ENCODE measurements around the gene TCP11L2.

- TF ChIP-seq POLR2AphosphoS5 (IDR thresholded peaks at IDR 0.05; ENCODE audit: borderline replicate concordance, low read depth, low read length) (no peak), FOXP2 (optimal IDR thresholded peaks at IDR 0.05; ENCODE audit: control extremely low read depth, extremely low read length, insufficient read depth) (no peak)
These were observed 11.2 kb upstream of the TCP11L2 start for GRCh38 chr12:106291342-106291741.
